ENCODE data around the gene NBL1.

Gene NBL1

GRCh38 chr1:19696820-19697219 lies 52.7 kb downstream of the NBL1 start:
- DNase-seq (ENCODE audit: low read depth in 3 of 3): no peak

DNA sequence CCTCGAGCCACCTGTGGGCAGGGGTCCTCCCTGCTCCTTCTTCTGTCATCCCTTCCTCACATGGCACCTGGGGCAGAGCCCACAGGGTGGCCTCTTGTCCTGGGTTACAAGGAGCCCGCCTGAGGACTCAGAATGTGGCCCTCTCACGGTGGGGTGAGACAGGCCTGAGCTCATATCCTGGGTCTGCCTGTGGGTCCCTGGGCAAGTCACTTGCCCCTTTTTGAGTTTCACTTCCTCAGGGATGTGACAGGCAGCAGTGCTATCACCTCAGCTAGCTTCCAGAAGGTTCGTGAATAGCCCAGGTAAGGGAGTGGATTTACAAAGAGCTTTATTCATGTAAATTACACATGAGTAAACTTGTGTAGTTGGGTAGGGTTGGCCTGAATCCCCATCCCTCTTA lies 54.1 kb downstream of the NBL1 start:
- DNase-seq (ENCODE audit: low read depth in 3 of 3): no peak

DNA sequence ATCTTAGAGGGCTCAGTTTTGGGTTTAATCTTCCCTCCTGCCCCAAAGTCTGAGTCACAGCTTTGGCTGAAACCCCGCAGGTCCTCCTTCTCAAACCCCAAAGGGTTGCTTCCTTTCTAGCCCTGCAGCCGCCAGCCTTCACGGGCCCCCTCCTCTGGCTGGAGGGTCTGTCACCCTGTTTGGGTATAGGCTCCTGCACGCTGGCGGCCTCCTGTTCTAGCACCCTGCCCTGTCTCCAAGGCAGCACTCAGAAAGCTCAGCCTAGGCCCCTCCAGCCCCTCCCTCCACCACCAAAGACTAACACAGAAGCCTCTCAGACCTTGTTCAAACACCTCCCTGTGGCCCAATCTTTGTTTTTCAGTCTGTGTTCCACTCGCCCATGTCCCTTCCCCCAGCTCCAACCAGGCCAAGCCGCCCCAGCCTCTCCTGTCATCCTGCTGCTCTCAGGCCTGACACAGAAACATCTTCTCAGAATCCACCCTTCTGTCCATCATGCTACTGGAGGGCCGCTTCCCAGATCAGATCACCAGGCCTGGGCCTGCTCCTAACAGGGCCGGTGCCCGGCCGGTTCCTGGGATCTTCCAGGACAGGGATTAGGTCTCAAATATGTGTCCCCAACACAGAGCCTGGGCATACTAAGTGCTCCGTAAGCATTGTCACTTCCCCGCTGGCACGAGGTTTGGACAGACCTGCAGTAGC lies 56.1 kb downstream of the NBL1 start:
- DNase-seq (ENCODE audit: low read depth in 3 of 3): no peak

DNA sequence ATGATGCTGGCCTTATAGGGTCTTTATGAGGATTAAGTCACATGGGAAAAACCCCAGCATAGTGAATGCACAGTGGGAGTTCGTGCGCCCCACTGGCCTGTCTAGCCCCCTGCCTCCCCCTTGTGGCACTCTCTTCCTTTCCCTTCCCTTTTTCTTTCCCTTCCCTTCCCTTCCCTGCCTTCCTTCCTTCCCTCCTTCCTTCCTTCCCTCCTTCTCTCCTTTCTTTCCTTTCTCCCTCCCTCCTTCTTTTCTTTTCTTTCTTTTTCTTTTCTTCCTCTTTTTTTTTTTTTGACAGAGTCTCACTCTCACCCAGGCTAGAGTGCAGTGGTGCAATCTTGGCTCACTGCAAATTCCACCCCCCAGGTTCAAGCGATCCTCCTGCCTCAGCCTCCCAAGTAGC lies 59.2 kb downstream of the NBL1 start:
- DNase-seq (ENCODE audit: low read depth in 3 of 3): no peak

DNA sequence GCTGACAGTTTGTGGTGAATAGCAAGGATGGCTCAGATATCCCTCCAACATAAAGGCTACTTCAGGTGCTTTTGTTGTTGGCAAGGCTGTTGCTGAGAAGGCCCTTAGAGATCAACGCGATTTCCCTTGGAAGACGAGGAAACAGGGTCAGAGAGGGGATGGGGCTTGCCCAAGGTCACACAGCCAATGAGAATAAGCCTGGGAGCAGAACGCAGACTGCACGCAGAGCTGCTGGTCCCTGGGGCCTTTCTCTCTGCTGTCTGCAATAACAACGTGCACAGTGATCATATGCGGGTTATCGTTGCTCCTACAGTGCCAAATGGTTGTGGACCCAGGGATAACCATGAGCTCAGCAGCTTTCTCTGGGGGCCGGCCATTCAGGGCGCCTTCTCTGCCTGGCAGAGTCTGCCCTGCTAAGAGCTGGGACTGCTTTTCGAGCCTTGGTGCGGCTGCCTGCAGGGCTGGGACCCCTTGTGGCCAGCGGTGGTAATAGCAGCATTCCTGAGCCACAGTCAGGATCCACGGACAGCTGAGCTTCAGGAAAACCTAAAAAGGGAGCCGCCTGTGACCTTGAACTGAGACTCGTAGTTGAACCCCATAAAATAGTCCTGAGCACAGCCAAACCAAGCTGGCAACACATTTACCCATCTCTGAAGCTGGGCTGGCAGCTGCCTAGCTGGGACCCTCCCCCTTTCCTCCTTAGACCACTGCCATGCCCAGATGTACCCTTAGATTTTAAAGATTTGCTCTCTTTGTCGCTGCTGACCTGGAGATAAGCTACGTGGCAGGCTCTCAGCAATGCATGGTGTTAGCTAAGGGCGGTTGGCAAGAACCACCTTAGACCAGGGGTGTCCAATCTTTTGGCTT lies 60.4 kb downstream of the NBL1 start:
- DNase-seq (ENCODE audit: low read depth in 3 of 3): peak; percentile 39 to 44 (median 43)

- DNase-seq (ENCODE audit: low read depth in 3 of 3): no peak
These were observed 61.4 kb downstream of the NBL1 start for GRCh38 chr1:19705464-19705863.

DNA sequence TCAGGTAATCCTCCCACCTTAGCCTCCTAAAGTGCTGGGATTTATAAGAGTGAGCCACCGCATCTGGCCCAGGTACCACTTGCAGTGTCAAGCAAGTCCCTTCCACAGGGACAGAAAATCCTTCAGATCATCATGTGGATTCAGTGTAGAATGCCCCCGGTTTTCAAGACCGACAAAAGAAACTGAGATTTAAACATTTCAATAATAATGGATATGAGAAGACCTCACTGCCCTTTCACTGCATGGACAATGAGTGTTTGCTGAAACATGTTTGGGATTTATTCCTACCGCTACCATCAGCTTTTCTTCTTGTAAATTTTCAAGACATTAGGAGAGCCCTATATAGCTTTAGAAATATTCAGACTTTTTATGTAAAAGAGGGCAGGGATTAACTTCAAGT lies 62.0 kb downstream of the NBL1 start:
- no peak for DNase-seq (ENCODE audit: low read depth in 3 of 3)
